Measurements from ENCODE around the gene KIAA0930.

Gene KIAA0930

DNA sequence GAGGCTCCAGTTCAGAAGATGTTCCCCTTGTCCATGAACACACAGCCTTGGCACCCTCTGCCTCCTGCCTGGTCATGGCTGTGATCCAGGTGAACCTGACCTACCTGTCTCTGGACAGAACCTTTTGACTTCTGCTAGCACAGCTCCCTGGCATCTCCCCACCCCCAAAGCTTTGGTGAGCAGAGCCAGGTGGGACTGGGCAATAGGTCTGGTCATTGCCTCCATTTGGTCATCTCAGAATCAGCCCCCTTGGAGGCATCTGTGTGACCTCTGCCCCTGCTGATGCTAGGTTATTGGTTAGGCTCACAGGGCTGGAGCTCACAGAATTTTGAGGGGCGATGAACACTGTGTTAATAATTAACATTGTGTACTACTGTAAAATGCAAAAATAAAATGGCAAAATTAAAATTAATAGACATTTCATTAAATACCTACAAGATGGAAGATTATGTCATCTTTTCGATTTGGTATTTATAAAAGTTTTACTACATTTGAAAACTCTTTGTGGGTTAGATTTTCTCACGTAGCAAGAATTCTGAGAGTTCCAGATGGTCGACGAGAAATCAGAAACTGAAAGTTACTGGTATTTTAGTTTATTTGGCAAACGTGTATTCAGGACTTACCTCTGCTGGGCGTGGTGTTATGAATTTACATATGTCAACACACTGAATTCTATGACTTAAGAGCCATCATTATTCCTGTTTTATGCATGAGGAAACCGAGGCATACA, 8.3 kb upstream of the KIAA0930 start:
- DNase-seq (ENCODE audit: insufficient read length, low spot score) = no peak
- FAIRE-seq = peak; percentile 74
- TF ChIP-seq PAX5 (IDR thresholded peaks at IDR 0.05; ENCODE audit: insufficient read depth, low read length, severe bottlenecking) (no peak), TAF1 (IDR thresholded peaks at IDR 0.05; ENCODE audit: low read depth, low read length) (no peak), POLR2A (IDR thresholded peaks at IDR 0.05; ENCODE audit: low read depth, low read length) (no peak), SPI1 (IDR thresholded peaks at IDR 0.05; ENCODE audit: low read depth, low read length) (no peak), POU2F2 (IDR thresholded peaks at IDR 0.05; ENCODE audit: low read depth, low read length) (peak; percentile 52; the same call in 1 of the 2 replicates), POLR2AphosphoS5 (IDR thresholded peaks at IDR 0.05; ENCODE audit: low read depth, low read length) (no peak)

DNA sequence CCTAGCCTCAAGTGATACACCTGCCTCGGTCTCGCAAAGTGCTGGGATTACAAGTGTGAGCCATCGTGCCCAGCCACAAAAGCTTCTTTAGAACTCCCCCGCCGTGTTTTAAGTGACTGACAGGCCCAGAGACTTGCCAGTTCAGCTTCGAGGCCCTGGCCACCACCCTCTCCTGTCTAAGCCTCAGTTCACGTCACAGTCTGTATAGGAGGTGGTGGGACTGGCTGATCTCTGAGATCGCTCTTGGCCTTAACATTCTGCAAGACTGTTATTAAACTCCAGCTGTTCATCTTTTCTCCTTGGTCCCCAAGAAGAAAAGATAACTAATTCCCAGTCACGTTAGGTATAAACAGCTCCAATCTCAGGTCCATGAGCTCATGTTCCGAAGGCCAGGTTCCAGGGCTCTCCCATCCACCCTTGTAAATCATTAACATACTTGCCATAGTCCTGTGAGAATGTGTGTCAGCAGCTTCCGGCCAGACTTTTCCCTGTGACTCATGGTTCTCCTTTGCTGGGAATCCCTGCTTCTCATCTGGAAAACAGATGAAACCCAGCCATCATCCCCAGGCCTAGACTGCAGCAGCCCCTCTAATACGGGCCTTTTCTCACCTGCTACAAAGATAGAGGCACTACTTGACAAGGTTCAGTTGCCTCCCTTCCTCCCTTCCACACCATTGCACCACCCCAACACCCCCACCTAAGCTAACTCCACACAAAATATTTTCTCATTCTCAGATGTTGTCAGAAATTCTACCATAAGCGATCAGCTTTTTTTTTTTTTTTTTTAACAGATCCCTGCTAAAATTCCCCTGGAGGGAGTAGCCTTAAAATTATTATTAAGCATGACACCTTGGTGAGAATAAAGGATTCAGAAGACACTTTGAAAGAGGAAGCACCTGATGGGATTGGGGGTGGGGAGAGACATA, 5.6 kb upstream of the KIAA0930 start:
- FAIRE-seq (peak; percentile 83), DNase-seq (ENCODE audit: insufficient read length, low spot score) (no peak)

DNA sequence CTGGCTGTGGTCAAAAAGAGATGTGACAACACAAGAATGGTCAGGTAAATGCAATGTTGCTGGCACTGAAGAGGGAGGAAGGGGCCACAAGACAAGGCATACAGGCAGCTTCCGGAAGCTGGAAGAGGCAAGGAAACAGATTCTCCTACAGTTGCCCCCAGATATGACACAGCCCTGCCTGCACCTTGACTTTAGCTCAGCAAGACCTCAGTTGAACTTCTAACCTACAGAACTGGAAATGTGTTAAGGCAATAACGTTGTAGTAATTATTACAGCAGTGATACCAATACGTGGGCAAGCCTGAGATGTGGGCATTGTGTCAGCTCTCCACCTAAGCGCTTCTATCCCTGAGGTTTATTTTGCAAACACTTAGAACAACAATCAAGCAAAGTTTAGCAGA, 4.2 kb upstream of the KIAA0930 start:
- TF ChIP-seq POLR2AphosphoS5 (IDR thresholded peaks at IDR 0.05; ENCODE audit: low read depth, low read length) (no peak), TAF1 (IDR thresholded peaks at IDR 0.05; ENCODE audit: low read depth, low read length) (no peak), POLR2A (IDR thresholded peaks at IDR 0.05; ENCODE audit: low read depth, low read length) (no peak), SPI1 (IDR thresholded peaks at IDR 0.05; ENCODE audit: low read depth, low read length) (no peak), POU2F2 (IDR thresholded peaks at IDR 0.05; ENCODE audit: low read depth, low read length) (no peak)
- DNase-seq (ENCODE audit: insufficient read length, low spot score) (no peak), FAIRE-seq (peak; percentile 59)

More for the DNA sequence above, 5.6 kb upstream of the KIAA0930 start:
- TF ChIP-seq SPI1 (IDR thresholded peaks at IDR 0.05; ENCODE audit: low read depth, low read length) (no peak), POU2F2 (IDR thresholded peaks at IDR 0.05; ENCODE audit: low read depth, low read length) (no peak), PAX5 (IDR thresholded peaks at IDR 0.05; ENCODE audit: insufficient read depth, low read length, severe bottlenecking) (no peak)

DNA sequence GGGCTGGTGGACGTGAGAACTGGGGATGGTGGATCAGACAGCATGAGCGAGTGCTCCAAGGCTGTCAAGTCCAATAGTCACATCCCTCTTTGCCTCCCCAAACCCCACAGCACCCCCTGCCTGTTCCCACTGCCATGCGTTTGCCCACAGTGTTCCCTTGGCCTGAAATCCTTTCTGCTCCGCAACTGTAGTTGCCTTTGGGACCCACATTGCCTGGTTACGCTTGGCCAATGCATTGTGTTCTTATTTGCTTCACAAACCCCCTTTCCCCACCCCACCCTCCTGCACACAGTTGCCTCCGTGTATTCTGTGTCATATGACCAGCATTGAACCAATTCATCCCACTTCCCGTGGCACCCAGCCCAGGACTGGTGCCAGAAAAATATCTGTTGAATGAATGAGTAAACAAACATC, 2.1 kb upstream of the KIAA0930 start:
- FAIRE-seq (peak; percentile 38), DNase-seq (ENCODE audit: insufficient read length, low spot score) (no peak)
- no peak for TF ChIP-seq POLR2AphosphoS5 (IDR thresholded peaks at IDR 0.05; ENCODE audit: low read depth, low read length)
- TF ChIP-seq POLR2A (IDR thresholded peaks at IDR 0.05; ENCODE audit: low read depth, low read length) = no peak
- TF ChIP-seq TAF1 (IDR thresholded peaks at IDR 0.05; ENCODE audit: low read depth, low read length) = no peak
- no peak for TF ChIP-seq PAX5 (IDR thresholded peaks at IDR 0.05; ENCODE audit: insufficient read depth, low read length, severe bottlenecking)
- no peak for TF ChIP-seq SPI1 (IDR thresholded peaks at IDR 0.05; ENCODE audit: low read depth, low read length)
- no peak for TF ChIP-seq POU2F2 (IDR thresholded peaks at IDR 0.05; ENCODE audit: low read depth, low read length)

DNA sequence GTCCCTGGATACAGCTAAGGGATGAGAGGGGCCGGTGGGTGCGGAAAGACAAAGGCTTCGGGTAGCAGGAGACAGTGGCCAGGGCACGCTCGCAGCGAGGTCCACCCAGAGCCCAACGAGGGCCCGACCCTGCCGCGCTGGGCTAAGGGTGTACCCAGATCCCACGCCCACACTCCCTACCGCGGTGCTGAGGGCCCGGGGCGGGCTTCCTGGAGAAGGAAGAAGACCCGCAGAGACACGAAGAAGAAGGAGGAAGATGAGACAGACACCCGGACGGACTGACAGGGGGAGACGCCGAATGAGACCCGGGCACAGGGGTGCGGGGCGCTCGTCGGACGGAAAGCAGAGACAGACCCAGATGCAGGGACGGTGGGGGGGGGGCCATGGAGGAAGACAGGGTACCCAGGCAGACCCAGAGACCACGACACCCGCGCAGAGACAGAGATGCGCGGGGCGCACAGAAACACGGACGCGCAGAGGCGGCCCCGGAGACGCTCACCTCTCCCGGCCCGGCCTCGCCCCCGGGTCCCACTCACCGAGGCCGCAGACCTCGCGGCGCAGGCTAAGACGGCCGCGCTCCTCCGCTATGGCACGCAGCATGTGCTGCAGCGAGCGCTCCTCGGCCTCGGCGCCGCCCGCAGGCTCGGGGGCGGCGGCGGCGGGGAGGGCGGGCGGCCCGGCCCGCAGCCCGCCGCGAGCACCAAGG, 437 bp downstream of the KIAA0930 start:
- TF ChIP-seq POLR2AphosphoS5 (IDR thresholded peaks at IDR 0.05; ENCODE audit: low read depth, low read length) (no peak), POU2F2 (IDR thresholded peaks at IDR 0.05; ENCODE audit: low read depth, low read length) (no peak), SPI1 (IDR thresholded peaks at IDR 0.05; ENCODE audit: low read depth, low read length) (no peak), PAX5 (IDR thresholded peaks at IDR 0.05; ENCODE audit: insufficient read depth, low read length, severe bottlenecking) (no peak)
- FAIRE-seq (peak; percentile 54), DNase-seq (ENCODE audit: insufficient read length, low spot score) (no peak)

DNA sequence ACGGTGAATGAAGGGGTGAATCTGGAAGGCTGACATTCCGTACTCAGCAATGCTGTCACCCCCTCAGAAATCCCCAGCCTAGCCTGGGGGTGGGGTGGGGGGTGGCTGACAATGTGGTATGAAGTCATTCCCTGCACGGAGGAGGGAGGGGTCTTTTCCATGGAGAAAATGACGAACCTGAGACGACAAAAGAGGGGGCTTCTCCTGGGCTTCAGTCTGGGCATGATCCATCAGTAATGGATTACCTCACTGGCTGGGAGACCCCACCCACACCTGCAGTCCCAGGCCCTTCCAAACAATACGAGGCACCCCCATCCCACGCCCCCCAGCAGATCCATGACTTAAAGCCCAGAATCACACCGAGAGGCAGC, 1.0 kb downstream of the KIAA0930 start:
- TF ChIP-seq PAX5 (IDR thresholded peaks at IDR 0.05; ENCODE audit: insufficient read depth, low read length, severe bottlenecking) = no peak
- TF ChIP-seq TAF1 (IDR thresholded peaks at IDR 0.05; ENCODE audit: low read depth, low read length) = no peak
- no peak for TF ChIP-seq POLR2AphosphoS5 (IDR thresholded peaks at IDR 0.05; ENCODE audit: low read depth, low read length)
- no peak for TF ChIP-seq SPI1 (IDR thresholded peaks at IDR 0.05; ENCODE audit: low read depth, low read length)
- no peak for TF ChIP-seq POU2F2 (IDR thresholded peaks at IDR 0.05; ENCODE audit: low read depth, low read length)
- no peak for TF ChIP-seq POLR2A (IDR thresholded peaks at IDR 0.05; ENCODE audit: low read depth, low read length)
- DNase-seq (ENCODE audit: insufficient read length, low spot score) (no peak), FAIRE-seq (no peak)

DNA sequence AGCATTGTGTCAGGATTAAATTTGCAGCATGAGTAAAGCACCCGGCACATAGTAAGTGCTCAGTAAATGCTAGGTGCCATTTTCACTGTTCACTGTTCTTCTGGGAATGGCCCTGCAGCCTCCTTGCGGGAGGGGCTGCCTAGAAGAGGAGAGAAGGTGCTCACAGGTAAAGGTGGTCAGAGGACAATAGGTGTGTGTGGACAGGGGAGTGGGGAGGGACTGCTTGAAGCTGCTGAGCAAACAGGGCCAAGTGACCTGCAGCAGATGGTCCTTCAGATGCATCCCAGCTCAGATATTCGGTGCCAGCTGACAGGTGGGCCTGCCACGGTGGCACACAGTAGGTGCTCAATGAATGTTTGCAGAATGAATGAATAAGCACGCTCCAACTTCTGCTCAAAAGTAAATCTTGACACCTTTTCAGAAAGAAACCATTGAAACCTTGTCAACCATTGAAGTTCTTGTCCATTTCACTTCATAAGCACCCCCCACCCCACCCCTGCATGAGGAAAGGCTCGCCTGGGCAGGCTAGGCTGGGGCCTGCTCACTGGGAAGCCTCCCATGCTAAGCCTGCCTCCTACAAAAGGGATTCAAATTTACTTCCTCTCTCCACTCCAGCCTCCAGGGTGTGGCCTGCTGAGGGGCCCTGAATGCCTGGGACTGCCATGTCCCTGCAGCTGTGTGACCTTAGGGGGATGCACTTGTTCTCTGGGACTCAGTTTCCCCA, 1.6 kb downstream of the KIAA0930 start:
- peak; percentile 76 for FAIRE-seq
- TF ChIP-seq POLR2AphosphoS5 (IDR thresholded peaks at IDR 0.05; ENCODE audit: low read depth, low read length) = no peak
- DNase-seq (ENCODE audit: insufficient read length, low spot score) = no peak

DNA sequence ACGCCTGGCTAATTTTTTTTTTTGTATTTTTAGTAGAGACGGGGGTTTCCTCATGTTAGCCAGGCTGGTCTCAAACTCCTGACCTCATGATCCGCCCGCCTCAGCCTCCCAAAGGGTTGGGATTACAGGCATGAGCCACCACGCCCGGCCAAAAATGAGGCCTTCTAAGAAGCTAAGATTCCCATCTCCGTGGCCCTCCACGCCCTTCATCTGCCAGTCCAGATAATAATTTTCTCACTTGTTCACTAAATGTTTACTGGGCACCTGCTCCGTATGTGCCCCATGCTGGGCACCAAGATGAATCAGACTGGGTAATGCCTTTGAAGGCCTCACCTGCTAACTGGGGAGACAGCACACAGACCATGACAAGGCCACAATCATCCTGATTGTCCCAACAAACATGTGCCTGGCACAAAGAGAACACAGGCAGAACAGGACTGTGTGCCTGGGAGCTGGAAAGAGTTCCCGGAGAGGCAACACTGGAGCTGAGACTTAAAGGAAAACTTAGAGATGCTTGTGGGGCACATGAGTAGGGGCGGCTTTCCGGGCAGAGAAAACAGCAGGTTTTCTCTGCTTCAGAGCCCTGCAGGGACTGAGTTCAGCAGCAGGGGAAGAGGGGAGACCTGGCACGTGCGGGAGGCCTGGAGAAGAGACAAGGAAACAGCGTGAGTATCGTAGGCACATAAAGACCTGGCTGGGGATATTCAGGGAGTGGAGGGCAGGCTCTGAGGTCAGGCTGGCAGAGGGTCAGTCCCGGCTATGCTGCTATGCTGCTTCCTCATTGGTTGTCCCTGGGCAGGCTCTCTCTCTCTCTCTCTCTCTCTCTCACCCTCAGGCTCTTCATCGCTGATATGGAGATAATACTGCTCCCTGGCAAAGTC, 2.4 kb downstream of the KIAA0930 start:
- TF ChIP-seq POLR2A (IDR thresholded peaks at IDR 0.05; ENCODE audit: low read depth, low read length) (no peak), SPI1 (IDR thresholded peaks at IDR 0.05; ENCODE audit: low read depth, low read length) (no peak), POLR2AphosphoS5 (IDR thresholded peaks at IDR 0.05; ENCODE audit: low read depth, low read length) (no peak), TAF1 (IDR thresholded peaks at IDR 0.05; ENCODE audit: low read depth, low read length) (no peak), POU2F2 (IDR thresholded peaks at IDR 0.05; ENCODE audit: low read depth, low read length) (no peak), PAX5 (IDR thresholded peaks at IDR 0.05; ENCODE audit: insufficient read depth, low read length, severe bottlenecking) (no peak)
- no peak for DNase-seq (ENCODE audit: insufficient read length, low spot score)
- FAIRE-seq = no peak
